ENCODE measurements around the gene DNAH2.

GRCh38 chr17:7748076-7748775 lies 30.7 kb downstream of the DNAH2 start:
- TF ChIP-seq, protein P1, sequence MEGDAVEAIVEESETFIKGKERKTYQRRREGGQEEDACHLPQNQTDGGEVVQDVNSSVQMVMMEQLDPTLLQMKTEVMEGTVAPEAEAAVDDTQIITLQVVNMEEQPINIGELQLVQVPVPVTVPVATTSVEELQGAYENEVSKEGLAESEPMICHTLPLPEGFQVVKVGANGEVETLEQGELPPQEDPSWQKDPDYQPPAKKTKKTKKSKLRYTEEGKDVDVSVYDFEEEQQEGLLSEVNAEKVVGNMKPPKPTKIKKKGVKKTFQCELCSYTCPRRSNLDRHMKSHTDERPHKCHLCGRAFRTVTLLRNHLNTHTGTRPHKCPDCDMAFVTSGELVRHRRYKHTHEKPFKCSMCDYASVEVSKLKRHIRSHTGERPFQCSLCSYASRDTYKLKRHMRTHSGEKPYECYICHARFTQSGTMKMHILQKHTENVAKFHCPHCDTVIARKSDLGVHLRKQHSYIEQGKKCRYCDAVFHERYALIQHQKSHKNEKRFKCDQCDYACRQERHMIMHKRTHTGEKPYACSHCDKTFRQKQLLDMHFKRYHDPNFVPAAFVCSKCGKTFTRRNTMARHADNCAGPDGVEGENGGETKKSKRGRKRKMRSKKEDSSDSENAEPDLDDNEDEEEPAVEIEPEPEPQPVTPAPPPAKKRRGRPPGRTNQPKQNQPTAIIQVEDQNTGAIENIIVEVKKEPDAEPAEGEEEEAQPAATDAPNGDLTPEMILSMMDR (conservative IDR thresholded peaks at IDR 0.05 in 1 of 2, IDR thresholded peaks at IDR 0.05 in 1 of 2; ENCODE audit: extremely low read depth in 1 of 2, insufficient read depth in 1 of 2, low read depth in 1 of 2, low read length in 2 of 2), result no peak
- no peak for TF ChIP-seq EZH2 (IDR thresholded peaks at IDR 0.05; ENCODE audit: borderline replicate concordance, low read length)

Measured in mammary epithelial cell (primary cell).